Upper lobe of left lung (tissue), 4 donors: ENCODE results near the gene SCGB1C2.

Source experiments
- CTCF ChIP-seq, 6 experiments: fragments of 450-650 bp in 4 of 6; fragments of 200-600 bp in 2 of 6; sonication (generic) in 2 of 6; IDR thresholded peaks; one replicate each; pipeline ENCODE4 v1.5.1; 2016 to 2019; ENCODE audit warnings: antibody characterized with exemption in 6 of 6
- POLR2A ChIP-seq, 4 donors: fragments of 450-650 bp; IDR thresholded peaks; one replicate each; pipeline ENCODE4 v1.5.1; 2016 to 2017; ENCODE audit warnings: antibody characterized with exemption in 4 of 4, mild to moderate bottlenecking in 2 of 4
- POLR2AphosphoS5 ChIP-seq, 2 donors: sonication (generic); formaldehyde crosslinking; IDR thresholded peaks; one replicate each; pipeline ENCODE4 v1.5.1; 2017; ENCODE audit warnings: antibody characterized with exemption in 2 of 2

- no peak for TF ChIP-seq CTCF (IDR thresholded peaks at IDR 0.05)
- TF ChIP-seq POLR2AphosphoS5 (IDR thresholded peaks at IDR 0.05) = no peak
- no peak for TF ChIP-seq POLR2A (IDR thresholded peaks at IDR 0.05)
Observed at GRCh38 chr17:172401-172800, 35.0 kb downstream of the SCGB1C2 start.
